NCI-H1694 treated with DMSO at 0.1 percent for 48 hours (cell line): ENCODE results near the gene RGS8.

Experiments
- DNase-seq: peaks from one replicate; lab custom pipeline; 2025; lab: John Stamatoyannopoulos, UW

The RGS8 gene

GRCh38 chr1:182671750-182672486 lies 12.5 kb downstream of the RGS8 start:
- peak; percentile 78 for DNase-seq

GRCh38 chr1:182670032-182670749 lies 14.2 kb downstream of the RGS8 start:
- DNase-seq = no peak

- DNase-seq = no peak
These were observed 15.1 kb downstream of the RGS8 start for GRCh38 chr1:182669266-182669665.

- no peak for DNase-seq
These were observed 15.8 kb downstream of the RGS8 start for GRCh38 chr1:182668521-182669054.

- no peak for DNase-seq
These were observed 16.4 kb downstream of the RGS8 start for GRCh38 chr1:182667848-182668505.

GRCh38 chr1:182666706-182667105 lies 17.7 kb downstream of the RGS8 start:
- DNase-seq = peak; percentile 60

- peak; percentile 13 for DNase-seq
These were observed 20.1 kb downstream of the RGS8 start for GRCh38 chr1:182664296-182664695.

- DNase-seq = no peak
These were observed 21.4 kb downstream of the RGS8 start for GRCh38 chr1:182662956-182663355.

GRCh38 chr1:182662121-182662890 lies 22.1 kb downstream of the RGS8 start:
- DNase-seq = no peak

GRCh38 chr1:182658055-182658454 lies 26.3 kb downstream of the RGS8 start:
- DNase-seq = no peak

- DNase-seq = peak; percentile 40
These were observed 27.5 kb downstream of the RGS8 start for GRCh38 chr1:182656842-182657397.

- DNase-seq = no peak
These were observed 30.4 kb downstream of the RGS8 start for GRCh38 chr1:182653986-182654385.

- no peak for DNase-seq
These were observed 31.5 kb downstream of the RGS8 start for GRCh38 chr1:182652933-182653332.

- DNase-seq = no peak
These were observed 33.1 kb downstream of the RGS8 start for GRCh38 chr1:182651339-182651724.

- no peak for DNase-seq
These were observed 33.6 kb downstream of the RGS8 start for GRCh38 chr1:182650678-182651338.

GRCh38 chr1:182649041-182649440 lies 35.3 kb downstream of the RGS8 start:
- DNase-seq = no peak

- no peak for DNase-seq
These were observed 37.6 kb downstream of the RGS8 start for GRCh38 chr1:182646739-182647138.

GRCh38 chr1:182644886-182645285 lies 39.5 kb downstream of the RGS8 start:
- no peak for DNase-seq

GRCh38 chr1:182643699-182644098 lies 40.7 kb downstream of the RGS8 start:
- no peak for DNase-seq

GRCh38 chr1:182642461-182642860 lies 41.9 kb downstream of the RGS8 start:
- no peak for DNase-seq

- DNase-seq = no peak
These were observed 42.8 kb downstream of the RGS8 start for GRCh38 chr1:182641561-182641960.
